Ovary (tissue), 3 donors: ENCODE data around the gene STOM.

Experiments used
- EP300 ChIP-seq: sonication (generic); formaldehyde crosslinking; IDR thresholded peaks from one replicate; pipeline ENCODE4 v1.6.1; 2017; ENCODE audit warnings: antibody characterized with exemption
- POLR2A ChIP-seq: fragments of 450-650 bp; IDR thresholded peaks from one replicate; pipeline ENCODE4 v1.6.1; 2017; ENCODE audit warnings: antibody characterized with exemption, mild to moderate bottlenecking, moderate library complexity
- TF ChIP-seq, protein P1 (sequence below), 3 donors: fragments of 450-650 bp in 2 of 3; fragments of 200-600 bp in 1 of 3; IDR thresholded peaks; one replicate each; pipeline versions ENCODE4 v1.5.1 to v1.8.0; 2016 to 2022; ENCODE audit warnings: antibody characterized with exemption in 3 of 3, mild to moderate bottlenecking in 1 of 3
- donor health status: DM: no; HTN: no; CAD: no.

DNA sequence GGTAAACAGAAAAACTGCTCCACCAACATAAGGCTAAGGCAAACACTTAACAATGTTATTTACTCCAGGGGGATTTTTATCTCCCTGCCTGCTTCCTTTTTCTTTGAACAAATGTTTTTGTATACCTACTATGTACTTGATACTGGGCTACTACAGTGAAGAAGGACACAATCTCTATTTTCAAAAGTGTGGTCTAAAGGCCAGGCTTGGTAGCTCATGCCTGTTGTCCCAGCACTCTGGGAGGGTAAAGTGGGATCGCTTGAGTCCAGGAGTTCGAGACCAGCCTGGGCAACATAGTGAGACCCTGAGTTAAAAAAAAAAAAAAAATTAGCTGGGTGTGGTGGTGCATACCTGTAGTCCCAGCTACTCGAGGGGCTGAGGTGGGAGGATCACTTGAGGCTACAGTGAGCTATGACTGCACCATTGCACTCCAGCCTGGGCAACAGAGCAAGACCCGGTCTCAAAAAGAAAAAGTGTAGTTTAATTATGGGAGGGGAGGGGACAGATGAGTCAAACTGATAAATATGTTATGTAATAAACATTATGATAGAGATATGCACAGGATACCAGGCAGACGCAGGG lies 3.3 kb downstream of the STOM start:
- TF ChIP-seq, protein P1, sequence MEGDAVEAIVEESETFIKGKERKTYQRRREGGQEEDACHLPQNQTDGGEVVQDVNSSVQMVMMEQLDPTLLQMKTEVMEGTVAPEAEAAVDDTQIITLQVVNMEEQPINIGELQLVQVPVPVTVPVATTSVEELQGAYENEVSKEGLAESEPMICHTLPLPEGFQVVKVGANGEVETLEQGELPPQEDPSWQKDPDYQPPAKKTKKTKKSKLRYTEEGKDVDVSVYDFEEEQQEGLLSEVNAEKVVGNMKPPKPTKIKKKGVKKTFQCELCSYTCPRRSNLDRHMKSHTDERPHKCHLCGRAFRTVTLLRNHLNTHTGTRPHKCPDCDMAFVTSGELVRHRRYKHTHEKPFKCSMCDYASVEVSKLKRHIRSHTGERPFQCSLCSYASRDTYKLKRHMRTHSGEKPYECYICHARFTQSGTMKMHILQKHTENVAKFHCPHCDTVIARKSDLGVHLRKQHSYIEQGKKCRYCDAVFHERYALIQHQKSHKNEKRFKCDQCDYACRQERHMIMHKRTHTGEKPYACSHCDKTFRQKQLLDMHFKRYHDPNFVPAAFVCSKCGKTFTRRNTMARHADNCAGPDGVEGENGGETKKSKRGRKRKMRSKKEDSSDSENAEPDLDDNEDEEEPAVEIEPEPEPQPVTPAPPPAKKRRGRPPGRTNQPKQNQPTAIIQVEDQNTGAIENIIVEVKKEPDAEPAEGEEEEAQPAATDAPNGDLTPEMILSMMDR (IDR thresholded peaks at IDR 0.05) = no peak
- TF ChIP-seq POLR2A = no peak
- TF ChIP-seq EP300 = no peak
